NK-92 (cell line): ENCODE data around the gene SMYD3.

ENCODE experiments used
- DNase-seq: peaks from one replicate; lab custom pipeline; 2025; ENCODE audit not compliant: unreplicated experiment; lab: John Stamatoyannopoulos, UW

Gene SMYD3

GRCh38 chr1:246182149-246182851 is 324.8 kb downstream of the SMYD3 start:
- DNase-seq = no peak

- DNase-seq = no peak
Measured at GRCh38 chr1:246181241-246181640, 325.8 kb downstream of the SMYD3 start.

- DNase-seq = no peak
Measured at GRCh38 chr1:246179401-246179800, 327.7 kb downstream of the SMYD3 start.

GRCh38 chr1:246178717-246179311 is 328.3 kb downstream of the SMYD3 start:
- no peak for DNase-seq

DNA sequence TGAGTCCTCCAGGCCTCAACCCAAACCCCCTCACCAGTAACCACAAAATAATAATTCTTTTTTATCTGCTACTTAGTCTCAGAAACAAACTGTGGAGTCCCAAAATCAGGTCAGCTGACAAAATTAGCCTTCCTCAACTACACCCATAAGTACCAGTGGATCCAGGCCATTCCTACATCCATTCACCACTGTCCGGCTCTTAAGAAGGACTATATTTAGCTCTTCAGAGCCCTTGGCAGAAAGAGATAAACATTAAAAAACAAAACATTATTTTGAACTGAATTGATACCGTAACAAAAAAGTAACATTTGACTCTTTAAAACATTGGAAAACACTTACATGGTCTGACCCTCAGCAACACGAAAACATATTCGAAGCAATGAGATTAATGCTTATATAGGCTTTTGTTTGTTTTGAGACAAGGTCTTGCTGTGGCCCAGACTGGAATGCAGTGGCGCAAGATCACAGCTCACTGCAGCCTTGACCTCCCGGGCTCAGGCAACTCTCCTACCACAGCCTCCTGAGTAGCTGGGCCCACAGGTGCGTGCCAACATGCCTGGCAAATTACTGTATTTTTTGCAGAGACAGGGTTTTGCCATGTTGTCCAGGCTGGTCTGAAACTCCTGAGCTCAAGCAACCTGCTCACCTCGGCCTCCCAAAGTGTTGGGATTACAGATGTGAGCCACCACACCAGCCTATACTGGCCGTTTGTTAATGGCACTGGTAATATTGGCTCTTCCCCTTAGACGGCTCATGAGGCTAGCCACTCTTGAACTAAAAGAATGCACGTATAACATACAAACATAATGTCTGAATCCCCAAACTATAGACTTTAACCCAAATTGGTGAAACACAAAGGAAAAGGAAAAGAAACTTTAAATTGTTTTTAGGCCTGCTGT is 330.7 kb downstream of the SMYD3 start:
- DNase-seq = no peak

DNA sequence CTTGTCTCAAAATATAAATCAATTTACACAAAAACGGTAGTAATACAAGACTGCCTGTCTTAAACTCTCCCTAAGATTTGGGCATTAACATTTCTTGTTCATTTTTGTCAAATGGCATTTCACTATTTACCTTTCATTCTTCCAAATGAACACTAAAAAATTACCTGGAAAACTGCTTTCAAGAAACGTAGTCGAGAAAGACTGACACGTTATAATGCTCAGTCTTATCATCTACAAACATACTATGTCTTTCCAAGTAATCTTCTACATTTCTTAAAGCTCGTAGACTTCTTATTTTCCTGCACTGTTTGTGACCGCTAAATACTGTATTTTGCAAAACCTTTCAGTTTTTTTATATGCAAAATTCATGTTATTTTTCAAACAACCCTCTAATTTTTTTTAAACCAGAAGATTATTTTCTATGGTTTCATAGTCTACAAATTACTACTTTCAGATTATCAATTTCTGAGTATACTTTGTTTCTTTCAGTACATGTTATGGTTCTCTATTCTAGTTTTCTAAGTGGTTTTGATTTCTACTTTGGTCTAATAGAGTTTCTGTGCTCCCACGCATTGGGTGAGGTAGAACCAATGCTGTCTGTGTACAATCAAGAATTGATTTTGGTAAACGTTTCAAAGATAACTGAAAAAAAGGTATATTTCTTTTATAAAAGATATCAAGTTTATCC is 336.4 kb downstream of the SMYD3 start:
- DNase-seq = no peak

GRCh38 chr1:246169486-246169885 is 337.6 kb downstream of the SMYD3 start:
- DNase-seq = no peak

GRCh38 chr1:246169019-246169418 is 338.1 kb downstream of the SMYD3 start:
- no peak for DNase-seq

GRCh38 chr1:246166841-246167240 is 340.2 kb downstream of the SMYD3 start:
- no peak for DNase-seq

DNA sequence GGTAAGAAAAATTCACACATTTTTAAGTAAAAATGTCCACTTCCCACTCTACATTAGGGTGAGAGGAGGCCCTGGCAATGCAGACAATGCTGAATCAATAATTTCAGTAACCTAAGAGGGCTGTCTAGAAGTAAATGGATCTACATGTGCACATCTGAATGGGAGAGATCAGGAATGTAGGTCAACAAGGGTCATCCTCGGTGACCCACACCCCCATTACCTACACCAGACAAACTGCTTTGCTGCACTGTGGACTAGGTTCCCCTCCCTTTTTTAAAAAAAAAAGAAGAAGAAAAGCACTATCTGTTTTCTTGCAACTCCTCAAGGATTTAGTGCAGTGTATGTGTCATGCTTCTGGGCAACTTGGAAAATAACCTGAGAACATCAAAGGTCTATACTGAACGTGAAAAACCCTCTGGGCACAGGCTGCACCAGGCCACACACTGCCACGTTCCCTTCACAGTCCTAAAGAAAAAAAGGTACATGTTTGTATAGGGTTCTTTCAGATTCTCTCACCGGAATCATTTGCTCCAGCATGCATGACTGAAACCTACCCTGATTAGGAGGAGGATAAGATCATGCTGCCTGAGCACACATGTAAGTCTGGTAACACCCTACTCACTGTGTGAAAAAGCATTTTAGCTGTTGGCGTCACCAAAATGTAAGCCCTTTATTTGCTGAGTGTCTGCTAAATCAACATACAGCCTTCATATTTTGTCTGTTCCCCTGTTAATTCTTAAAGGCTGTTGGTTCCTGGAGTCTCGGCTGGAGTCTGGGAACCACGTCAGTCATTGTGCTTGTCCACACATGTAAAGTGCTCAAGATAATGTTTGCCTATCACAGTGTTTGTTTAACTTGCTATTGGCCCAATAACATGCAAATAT is 341.0 kb downstream of the SMYD3 start:
- no peak for DNase-seq

DNA sequence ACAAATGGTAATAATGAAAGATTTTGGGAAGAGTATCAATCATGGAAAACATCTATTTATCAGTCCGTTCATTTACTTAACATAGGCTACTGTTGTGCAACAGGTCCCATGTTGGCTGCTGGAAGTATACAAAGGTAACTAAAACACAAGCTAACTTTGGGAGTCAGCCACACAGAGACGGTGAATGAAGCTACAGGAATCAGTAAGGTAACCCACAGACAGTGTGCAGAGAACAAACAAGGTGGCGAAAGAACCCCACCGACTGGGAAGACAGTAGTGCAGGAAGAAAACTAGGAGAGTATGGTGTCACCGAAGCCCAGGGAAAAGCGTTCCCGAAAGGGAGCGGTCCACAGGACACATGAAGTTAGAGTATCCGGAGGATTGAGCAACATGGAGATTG is 342.3 kb downstream of the SMYD3 start:
- no peak for DNase-seq

DNA sequence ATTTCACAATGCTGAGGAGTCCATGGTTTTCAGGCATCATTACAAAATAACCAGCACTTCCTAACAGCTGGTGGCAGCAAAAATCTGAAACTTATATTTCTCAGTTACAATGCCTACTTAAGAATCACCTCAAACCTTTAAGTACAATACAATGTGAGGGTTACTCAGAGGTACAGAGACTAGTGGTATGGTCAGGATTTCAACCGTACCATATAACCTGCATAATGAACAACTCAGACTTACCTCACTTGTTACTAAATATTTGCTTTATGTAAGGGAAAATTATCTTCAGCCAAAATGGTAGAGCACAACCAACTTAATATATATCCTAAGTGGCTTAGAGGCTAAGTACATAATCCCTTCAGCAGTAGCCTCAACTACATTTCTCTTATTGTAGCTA is 344.5 kb downstream of the SMYD3 start:
- no peak for DNase-seq

GRCh38 chr1:246161626-246162025 is 345.5 kb downstream of the SMYD3 start:
- no peak for DNase-seq

- no peak for DNase-seq
Measured at GRCh38 chr1:246160905-246161304, 346.2 kb downstream of the SMYD3 start.

DNA sequence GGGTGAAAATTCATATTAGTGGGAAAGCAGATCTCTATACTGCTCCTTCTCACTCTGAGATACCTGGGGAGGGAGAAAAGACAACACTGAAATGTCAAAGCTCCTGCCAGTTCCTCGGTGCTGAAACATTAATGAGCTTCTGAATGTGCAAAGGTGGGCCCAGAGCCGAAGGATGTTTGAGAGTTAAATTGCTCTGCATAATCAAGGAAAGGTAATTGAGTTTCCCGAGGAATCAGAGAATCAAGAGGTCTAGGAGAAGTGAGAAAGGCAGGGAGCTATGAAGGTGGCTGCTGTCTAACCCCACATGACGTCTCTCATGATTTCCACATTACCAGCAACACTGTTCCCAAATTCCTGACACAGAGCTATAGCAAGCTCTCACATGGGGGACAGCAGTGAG is 346.7 kb downstream of the SMYD3 start:
- no peak for DNase-seq

DNA sequence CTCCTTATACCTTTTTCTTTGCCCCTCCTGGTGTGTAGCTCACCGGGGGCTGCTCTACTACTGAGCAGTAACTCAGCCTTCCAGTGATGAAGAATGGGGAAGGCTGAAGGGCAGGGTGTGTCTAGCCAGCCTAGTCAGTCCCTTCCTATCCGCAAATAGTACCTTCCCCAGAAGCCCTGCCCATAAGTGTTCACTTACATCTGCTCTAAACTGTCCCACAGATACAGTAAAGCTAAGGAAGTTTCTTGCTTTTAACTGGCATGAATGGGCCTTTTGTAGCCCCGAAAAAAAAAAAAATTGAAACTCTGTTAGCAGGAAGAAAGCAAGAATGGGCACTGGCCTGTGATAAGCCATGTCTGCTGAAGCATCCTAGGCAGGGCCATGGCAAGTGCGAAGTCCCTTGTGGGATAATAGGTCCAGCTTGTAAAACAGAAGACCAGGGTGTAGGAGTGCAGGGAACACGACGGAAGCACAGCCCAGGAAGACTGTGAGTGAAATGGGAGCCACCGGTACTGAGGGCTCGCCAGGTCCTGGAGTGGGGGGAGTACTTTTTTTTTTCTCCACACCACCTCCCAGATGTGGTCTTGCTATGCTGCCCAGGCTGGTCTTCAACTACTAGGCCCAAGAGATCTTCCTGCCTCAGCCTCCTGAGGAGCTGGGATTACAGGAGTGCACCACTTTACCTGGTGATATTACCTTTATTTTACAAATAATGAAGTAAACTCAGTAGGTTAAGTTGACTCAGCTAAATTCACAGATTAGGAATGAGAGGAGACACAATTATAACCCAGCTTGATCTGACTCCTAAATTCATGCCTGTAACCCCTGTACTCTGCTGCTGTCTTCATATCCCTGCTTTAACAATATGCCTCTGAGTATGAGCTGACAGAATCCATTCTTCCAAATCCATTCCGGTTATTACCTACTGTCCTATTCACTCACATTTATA is 347.5 kb downstream of the SMYD3 start:
- no peak for DNase-seq

DNA sequence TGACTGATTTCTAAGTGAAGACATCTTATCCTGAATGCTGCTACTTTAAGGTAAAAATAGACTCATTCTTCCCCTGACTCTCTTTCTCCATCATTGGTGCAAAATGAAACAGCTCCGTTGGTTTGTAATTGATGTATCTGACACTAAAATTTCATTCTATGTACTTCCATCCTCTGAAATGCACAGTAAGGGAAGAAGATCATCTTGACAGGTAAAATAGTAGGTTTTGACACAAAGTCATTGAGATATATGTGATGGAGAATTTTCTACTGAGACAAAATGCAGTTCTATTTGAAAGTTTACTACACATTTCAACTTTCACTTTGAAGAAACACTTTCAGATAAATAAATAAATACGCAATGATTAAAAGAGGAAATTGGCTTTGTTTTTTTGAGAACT is 348.9 kb downstream of the SMYD3 start:
- no peak for DNase-seq

DNA sequence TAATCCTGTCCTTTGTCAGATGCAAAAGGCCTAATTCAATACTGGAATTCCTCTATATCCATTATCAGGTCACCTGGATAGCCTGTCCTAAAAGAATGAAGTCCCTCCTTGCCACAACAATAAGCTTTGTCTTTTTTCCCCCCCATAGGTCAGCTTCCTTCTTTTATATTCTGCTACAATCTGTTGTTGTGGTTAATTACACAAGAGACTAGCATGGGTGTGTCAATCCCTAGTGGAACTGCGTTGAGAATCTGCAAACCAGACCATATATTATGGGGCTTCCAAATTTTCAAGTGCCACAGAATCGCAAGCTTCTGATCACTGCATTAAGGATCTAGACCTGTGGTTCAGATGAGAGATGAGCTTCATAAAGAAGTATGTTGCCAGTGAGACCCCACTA is 349.6 kb downstream of the SMYD3 start:
- no peak for DNase-seq

GRCh38 chr1:246156847-246157246 is 350.2 kb downstream of the SMYD3 start:
- DNase-seq = no peak
